ENCODE data around the gene ELK4. TPM values are rescaled to one million over a fixed set of nuclear protein-coding genes. Genes with fewer than 3 reads are reported as not detected.

The ELK4 gene
- total and polyA plus RNA-seq, 2 of the 13 experiments (the other 11 are each of a cell fraction or from before 2014, with no cell fraction given), result 8.3 to 13.1 TPM

DNA sequence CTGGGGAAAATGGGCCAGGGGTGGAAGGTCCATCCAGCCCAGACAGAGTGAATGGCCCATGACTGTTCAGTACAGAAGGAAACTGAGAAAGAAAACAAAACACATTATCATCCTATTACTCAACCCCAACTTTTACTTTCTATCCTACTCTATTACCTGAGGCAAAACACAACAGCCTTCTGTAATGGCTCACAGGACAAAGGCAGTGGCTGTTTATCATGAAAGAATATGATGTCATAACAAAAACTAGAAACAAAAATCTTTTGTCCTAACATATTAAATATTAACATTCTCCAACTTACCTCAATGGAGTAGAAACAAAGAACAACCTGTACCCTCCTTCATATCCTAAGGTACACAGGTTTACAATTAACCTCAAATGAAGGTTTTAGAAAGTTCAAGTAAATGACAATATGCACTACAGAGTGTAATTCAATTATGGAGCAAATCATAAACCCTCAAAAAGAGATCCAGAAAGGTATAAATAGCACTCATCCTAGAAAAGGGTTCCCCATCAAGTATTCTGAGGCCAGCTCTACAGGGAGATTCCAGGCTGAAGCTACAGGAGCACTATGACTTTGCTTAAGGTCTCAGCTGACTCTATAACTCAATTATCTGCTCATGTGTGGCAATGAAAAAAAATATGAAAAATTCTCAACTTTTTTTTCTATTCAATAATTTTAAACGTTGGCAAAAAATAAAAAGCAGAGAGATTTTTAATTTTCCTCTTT, 15.1 kb downstream of the ELK4 start (continued):
- no peak for TF ChIP-seq KIAA2018 (CRISPR knock-in tag; IDR thresholded peaks at IDR 0.05; ENCODE audit: borderline replicate concordance)
- TF ChIP-seq ZNF501 (CRISPR knock-in tag; IDR thresholded peaks at IDR 0.05), result no peak
- no peak for TF ChIP-seq NR2F1 (CRISPR knock-in tag; IDR thresholded peaks at IDR 0.05)
- TF ChIP-seq, protein P1, sequence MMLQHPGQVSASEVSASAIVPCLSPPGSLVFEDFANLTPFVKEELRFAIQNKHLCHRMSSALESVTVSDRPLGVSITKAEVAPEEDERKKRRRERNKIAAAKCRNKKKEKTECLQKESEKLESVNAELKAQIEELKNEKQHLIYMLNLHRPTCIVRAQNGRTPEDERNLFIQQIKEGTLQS (CRISPR knock-in tag; IDR thresholded peaks at IDR 0.05), result no peak
- TF ChIP-seq ARNT2 (CRISPR knock-in tag; IDR thresholded peaks at IDR 0.05; ENCODE audit: low read depth), result no peak
- no peak for TF ChIP-seq ATF7-NPFF (CRISPR knock-in tag; IDR thresholded peaks at IDR 0.05; ENCODE audit: low read depth)
- TF ChIP-seq XBP1 (CRISPR knock-in tag; IDR thresholded peaks at IDR 0.05), result no peak
- no peak for TF ChIP-seq CCDC6 (CRISPR knock-in tag; IDR thresholded peaks at IDR 0.05)
- no peak for TF ChIP-seq SRSF4 (IDR thresholded peaks at IDR 0.05; ENCODE audit: low read depth, low read length, poor library complexity, severe bottlenecking)
- TF ChIP-seq NONO (IDR thresholded peaks at IDR 0.05), result no peak
- no peak for TF ChIP-seq NONO (CRISPR knock-in tag; conservative IDR thresholded peaks at IDR 0.05)
- peak; percentile 33; the same call in 1 of the 2 replicates for TF ChIP-seq GATAD2A (CRISPR knock-in tag; IDR thresholded peaks at IDR 0.05)
- TF ChIP-seq, protein P2, sequence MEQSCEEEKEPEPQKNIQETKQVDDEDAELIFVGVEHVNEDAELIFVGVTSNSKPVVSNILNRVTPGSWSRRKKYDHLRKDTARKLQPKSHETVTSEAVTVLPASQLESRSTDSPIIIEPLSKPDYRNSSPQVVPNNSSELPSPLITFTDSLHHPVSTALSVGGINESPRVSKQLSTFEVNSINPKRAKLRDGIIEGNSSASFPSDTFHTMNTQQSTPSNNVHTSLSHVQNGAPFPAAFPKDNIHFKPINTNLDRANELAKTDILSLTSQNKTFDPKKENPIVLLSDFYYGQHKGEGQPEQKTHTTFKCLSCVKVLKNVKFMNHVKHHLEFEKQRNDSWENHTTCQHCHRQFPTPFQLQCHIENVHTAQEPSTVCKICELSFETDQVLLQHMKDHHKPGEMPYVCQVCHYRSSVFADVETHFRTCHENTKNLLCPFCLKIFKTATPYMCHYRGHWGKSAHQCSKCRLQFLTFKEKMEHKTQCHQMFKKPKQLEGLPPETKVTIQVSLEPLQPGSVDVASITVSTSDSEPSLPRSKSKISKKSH (CRISPR knock-in tag; IDR thresholded peaks at IDR 0.05; ENCODE audit: borderline replicate concordance), result no peak
- peak; percentile 39; the same call in 1 of the 2 replicates for TF ChIP-seq BCL6 (CRISPR knock-in tag; IDR thresholded peaks at IDR 0.05)
- TF ChIP-seq KMT2A (CRISPR knock-in tag; IDR thresholded peaks at IDR 0.05), result no peak
- TF ChIP-seq KDM2A (CRISPR knock-in tag; IDR thresholded peaks at IDR 0.05; ENCODE audit: borderline replicate concordance, low read depth), result no peak
- TF ChIP-seq ZIK1 (CRISPR knock-in tag; IDR thresholded peaks at IDR 0.05; ENCODE audit: borderline replicate concordance, low read depth), result no peak
- no peak for TF ChIP-seq MED13 (CRISPR knock-in tag; IDR thresholded peaks at IDR 0.05)
